Left cardiac atrium (tissue), 4 donors: ENCODE data around the gene FGFRL1. TPM values are rescaled to one million over a fixed set of nuclear protein-coding genes. Genes with fewer than 3 reads are reported as not detected.
"Not testable (repeated sequence)": the region's sequence is repeated elsewhere in the genome, so short reads cannot be mapped to it uniquely, and the experiment has no call there.

Source experiments
- ATAC-seq, 2 donors: fragments of 200-7000 bp; cut with Tn5 transposase; one replicate each; pipeline ENCODE4 v1.9.1; 2020; ENCODE audit warnings: mild to moderate bottlenecking in 2 of 2, moderate library complexity in 2 of 2
- DNase-seq: peaks from one replicate; pipeline ENCODE4 v3.0.0-alpha.2; 2020
- intact Hi-C, 2 donors: fragments of 100-400 bp; cut with DNase I; formaldehyde crosslinking; loops; one replicate each; pipeline versions ENCODE4 v1.14.1 to v1.15.1; 2022 to 2023
- total RNA-seq, 2 donors: library from RNA; stranded (reverse); fragmentation: NEBNext Ultra II Directional; extraction: Animal tissue kit (Norgen Biotek cat#: 25700); gene quantifications; one replicate each; pipeline ENCODE4 v1.2.1, GENCODE V29; 2021
- donor health status: DM: no; HTN: yes; CAD: no.
- donor health status: DM: no; HTN: yes; CAD: no; lungs with severe emphysema.
- donor health status: DM: yes; HTN: yes; CAD: no.
- donor health status: Dilated cardiomyopathy.

FGFRL1 gene
- total RNA-seq, 2 donors from 2014 or later: 21.6 to 29.0 TPM

- DNase-seq (no peak), ATAC-seq (no peak)
- intact Hi-C loops: no loop called here
Observed at GRCh38 chr4:989722-990471, 21.5 kb upstream of the FGFRL1 start.

GRCh38 chr4:990746-991367 is 20.6 kb upstream of the FGFRL1 start:
- DNase-seq (no peak), ATAC-seq (no peak)
- intact Hi-C loops: no loop called here

GRCh38 chr4:991451-992296 is 19.8 kb upstream of the FGFRL1 start:
- no peak for DNase-seq
- ATAC-seq: no peak
- intact Hi-C loops: no loop called here

- ATAC-seq (no peak), DNase-seq (peak; percentile 48)
- intact Hi-C loops: no loop called here
Observed at GRCh38 chr4:992297-993110, 18.9 kb upstream of the FGFRL1 start.

- intact Hi-C loops: no loop called here
- DNase-seq: no peak
- ATAC-seq: no peak
Observed at GRCh38 chr4:993111-994029, 18.1 kb upstream of the FGFRL1 start, which contains the start of gene SLC26A1. Gene SLC26A1, minus strand, starts transcription at chr4:993404. Its CDS starts 1,701 bp downstream, at chr4:991703.

GRCh38 chr4:995311-996026 is 16.0 kb upstream of the FGFRL1 start:
- ATAC-seq (no peak), DNase-seq (no peak)
- intact Hi-C loops: no loop called here

- no peak for ATAC-seq
- intact Hi-C loops: no loop called here
- DNase-seq: no peak
Observed at GRCh38 chr4:996030-996996, 15.1 kb upstream of the FGFRL1 start.

- DNase-seq: no peak
- intact Hi-C loops: no loop called here
- ATAC-seq: no peak
Observed at GRCh38 chr4:996997-997374, 14.4 kb upstream of the FGFRL1 start.

- ATAC-seq (peak; percentile 41), DNase-seq (no peak)
- intact Hi-C loops: no loop called here
Observed at GRCh38 chr4:997375-998071, 13.9 kb upstream of the FGFRL1 start.

GRCh38 chr4:998096-998691 is 13.2 kb upstream of the FGFRL1 start:
- DNase-seq (no peak), ATAC-seq (no peak)
- intact Hi-C loops: no loop called here

- DNase-seq, intact Hi-C loops, ATAC-seq: not testable (repeated sequence)
Observed at GRCh38 chr4:999240-999863, 12.1 kb upstream of the FGFRL1 start.

GRCh38 chr4:999882-1000425 is 11.5 kb upstream of the FGFRL1 start:
- intact Hi-C loops: no loop called here
- ATAC-seq (no peak), DNase-seq (no peak)

GRCh38 chr4:1000686-1001260 is 10.7 kb upstream of the FGFRL1 start:
- ATAC-seq (no peak), DNase-seq (no peak)
- intact Hi-C loops: no loop called here

GRCh38 chr4:1001561-1002130 is 9.8 kb upstream of the FGFRL1 start:
- DNase-seq: no peak
- ATAC-seq: no peak
- intact Hi-C loops: no loop called here
